ENCODE measurements around the gene C5orf52. TPM values are rescaled to one million over a fixed set of nuclear protein-coding genes. Genes with fewer than 3 reads are reported as not detected.
"Not testable (repeated sequence)": the region's sequence is repeated elsewhere in the genome, so short reads cannot be mapped to it uniquely, and the experiment has no call there.

The C5orf52 gene
- total RNA-seq, 4 donors from 2014 or later: not detected

DNA sequence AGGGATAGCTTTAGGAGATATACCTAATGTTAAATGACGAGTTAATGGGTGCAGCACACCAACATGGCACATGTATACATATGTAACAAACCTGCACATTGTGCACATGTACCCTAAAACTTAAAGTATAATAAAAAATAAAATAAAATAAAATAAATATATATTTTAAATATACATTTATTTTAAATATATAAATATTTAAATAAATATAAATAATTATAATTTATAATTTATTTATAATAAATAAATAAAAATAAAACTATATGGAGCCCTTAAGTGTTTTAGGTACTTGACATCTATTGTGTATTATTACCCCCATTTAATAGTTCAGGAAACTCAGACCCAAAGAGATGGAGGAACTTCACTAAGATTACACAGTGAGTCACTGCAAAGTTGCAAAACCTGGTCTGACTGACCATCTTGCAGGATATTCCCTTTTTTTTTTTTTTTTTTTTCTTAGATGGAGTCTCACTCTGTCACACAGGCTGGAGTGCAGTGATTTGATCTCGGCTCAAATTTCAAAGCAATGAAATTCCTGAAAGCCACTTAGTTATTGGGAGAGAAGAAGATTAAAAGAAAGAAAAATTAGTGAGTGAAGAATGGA, 5.8 kb upstream of the C5orf52 start:
- Histone ChIP-seq H3K27ac (no peak overlapping the region), H3K27me3 (peaks cover 11% of the 10 kb centered on the region), H3K4me1 (peaks cover 0 to 3% (median 0%) of the 10 kb centered on the region in 3 donors), H3K9me3 (no peaks in the 10 kb centered on the region), H3K36me3 (no peaks in the 10 kb centered on the region), H3K4me3 (no peak overlapping the region)
- WGBS, 2 donors (ENCODE audit: low coverage in 1 of 2): 86% methylated on average over 2 of the region's 2 CpGs
- no peak for ATAC-seq
- TF ChIP-seq CTCF (IDR thresholded peaks at IDR 0.05) (no peak), POLR2A (IDR thresholded peaks at IDR 0.05) (no peak), EP300 (IDR thresholded peaks at IDR 0.05) (no peak), POLR2AphosphoS5 (IDR thresholded peaks at IDR 0.05) (no peak)

GRCh38 chr5:157668356-157668755, 3.0 kb upstream of the C5orf52 start:
- ATAC-seq: no peak
- no peak overlapping the region for H3K27ac ChIP-seq
- TF ChIP-seq EP300 (IDR thresholded peaks at IDR 0.05) (no peak), POLR2A (IDR thresholded peaks at IDR 0.05) (no peak)
- no peaks in the 10 kb centered on the region for H3K9me3 ChIP-seq
- peaks cover 25% of the 10 kb centered on the region for H3K27me3 ChIP-seq
- WGBS, 2 donors (ENCODE audit: low coverage in 1 of 2): 57% methylated on average over 1 of the region's 1 CpG; no CpG with 5 or more reads in 1 of the 2 donors
- H3K36me3 ChIP-seq: no peaks in the 10 kb centered on the region
- H3K4me1 ChIP-seq: peaks cover 0 to 15% (median 5%) of the 10 kb centered on the region in 3 donors
- no peak overlapping the region for H3K4me3 ChIP-seq

DNA sequence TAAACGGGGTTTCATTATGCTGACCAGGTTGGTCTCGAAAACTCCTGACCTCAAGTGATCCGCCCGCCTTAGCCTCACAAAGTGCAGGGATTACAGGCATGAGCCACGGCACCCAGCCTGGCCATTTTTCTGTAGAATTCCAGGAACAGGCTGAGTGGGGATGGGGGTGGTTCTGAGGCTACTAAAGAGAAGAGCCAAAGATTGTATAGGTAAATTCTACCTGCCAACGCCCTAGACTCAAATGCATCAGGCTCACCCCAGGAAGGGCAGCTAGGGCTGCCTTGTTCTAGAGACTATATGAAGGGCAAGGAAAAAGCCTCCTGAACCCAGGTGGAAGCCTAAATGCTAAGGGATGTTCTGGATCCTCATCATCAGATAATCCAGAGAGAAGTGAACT, 1.6 kb upstream of the C5orf52 start:
- 96 to 100% methylated on average over 1 to 3 of the region's 6 CpGs for WGBS, 2 donors (ENCODE audit: low coverage in 1 of 2)
- no peak overlapping the region for H3K4me3 ChIP-seq
- ATAC-seq: no peak
- H3K27me3 ChIP-seq: peaks cover 25% of the 10 kb centered on the region
- no peaks in the 10 kb centered on the region for H3K36me3 ChIP-seq
- TF ChIP-seq EP300 (IDR thresholded peaks at IDR 0.05) (no peak), POLR2AphosphoS5 (IDR thresholded peaks at IDR 0.05) (no peak)
- H3K27ac ChIP-seq: no peak overlapping the region
- H3K4me1 ChIP-seq: peaks cover 0 to 15% (median 5%) of the 10 kb centered on the region in 3 donors
- H3K9me3 ChIP-seq: no peaks in the 10 kb centered on the region

DNA sequence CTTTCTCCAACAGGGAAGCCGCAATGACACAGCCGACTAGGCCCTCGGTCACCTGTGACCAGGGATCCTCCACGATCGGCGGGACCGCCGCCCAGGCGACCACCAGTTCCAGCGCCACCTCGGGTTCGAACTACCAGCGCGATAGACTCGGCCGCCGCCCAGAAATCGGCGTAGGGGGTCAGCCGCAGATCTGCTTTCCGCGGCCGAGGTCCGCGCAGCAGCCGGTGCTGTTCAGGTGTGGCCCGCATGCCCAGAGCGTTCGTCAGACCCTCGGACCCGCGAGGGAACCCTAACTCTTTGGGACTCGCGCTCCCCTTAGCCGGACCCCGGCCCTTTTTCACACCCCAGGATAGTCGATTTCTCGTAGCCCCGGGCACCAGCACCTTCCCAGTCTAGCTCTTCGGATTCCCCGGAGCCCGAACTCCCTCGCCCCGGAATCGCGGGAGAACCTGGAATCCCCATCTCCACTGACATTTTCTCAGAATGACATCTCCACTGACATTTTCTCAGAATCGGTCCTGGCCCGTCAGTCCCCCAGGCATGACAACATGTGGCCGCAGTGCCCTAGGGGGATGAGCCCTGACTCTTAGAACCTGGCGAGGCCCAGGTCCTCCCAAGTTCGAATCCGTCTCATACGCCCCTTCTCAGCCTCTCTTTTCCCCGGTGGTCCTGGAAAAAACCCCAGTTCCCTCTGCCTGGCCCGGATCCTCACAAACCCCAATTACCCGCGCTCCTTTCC, 428 bp downstream of the C5orf52 start:
- no peak for ATAC-seq
- Histone ChIP-seq H3K9me3 (no peaks in the 10 kb centered on the region), H3K36me3 (no peaks in the 10 kb centered on the region), H3K4me1 (peaks cover 0 to 15% (median 5%) of the 10 kb centered on the region in 3 donors), H3K4me3 (peak overlapping the region; percentile 34 to 58), H3K27ac (peak overlapping the region in 1 of 4 donors; percentile 30), H3K27me3 (peaks cover 25% of the 10 kb centered on the region)
- TF ChIP-seq POLR2AphosphoS5 (IDR thresholded peaks at IDR 0.05) (no peak), EP300 (IDR thresholded peaks at IDR 0.05) (no peak), CTCF (IDR thresholded peaks at IDR 0.05) (no peak), POLR2A (IDR thresholded peaks at IDR 0.05) (no peak)
- WGBS, 2 donors (ENCODE audit: low coverage in 1 of 2): 71 to 91% methylated on average over 11 to 19 of the region's 57 CpGs

GRCh38 chr5:157672976-157673375, 1.6 kb downstream of the C5orf52 start:
- no peak for ATAC-seq

DNA sequence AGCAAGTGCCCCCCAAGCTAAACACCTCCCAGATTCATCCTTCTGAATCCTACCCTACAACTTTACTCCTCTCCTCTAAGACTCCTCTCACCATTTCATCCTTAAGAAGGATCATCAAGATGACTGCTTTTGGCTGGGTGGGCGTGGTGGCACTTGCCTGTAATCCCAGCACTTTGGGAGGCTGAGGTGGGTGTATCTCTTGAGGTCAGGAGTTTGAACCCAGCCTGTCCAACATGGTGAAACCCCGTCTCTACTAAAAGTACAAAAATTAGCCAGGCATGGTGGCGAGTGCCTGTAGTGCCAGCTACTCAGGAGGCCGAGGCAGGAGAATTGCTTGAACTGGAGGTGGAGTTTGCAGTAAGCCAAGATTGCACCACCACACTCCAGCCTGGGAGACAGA, 3.0 kb downstream of the C5orf52 start:
- not testable (repeated sequence) for H3K4me3 ChIP-seq, H3K9me3 ChIP-seq, H3K27ac ChIP-seq, H3K36me3 ChIP-seq, ATAC-seq
- H3K4me1 ChIP-seq: peaks cover 0 to 15% (median 5%) of the 10 kb centered on the region in 3 donors
- WGBS, 2 donors (ENCODE audit: low coverage in 1 of 2): 100% methylated on average over 2 of the region's 4 CpGs
- peaks cover 24% of the 10 kb centered on the region for H3K27me3 ChIP-seq

More at GRCh38 chr5:157672976-157673375, 1.6 kb downstream of the C5orf52 start:
- TF ChIP-seq POLR2AphosphoS5 (IDR thresholded peaks at IDR 0.05) (no peak), CTCF (IDR thresholded peaks at IDR 0.05) (no peak), EP300 (IDR thresholded peaks at IDR 0.05) (no peak), POLR2A (IDR thresholded peaks at IDR 0.05) (no peak)
- no peaks in the 10 kb centered on the region for H3K36me3 ChIP-seq
- H3K4me1 ChIP-seq: peaks cover 0 to 15% (median 5%) of the 10 kb centered on the region in 3 donors
- WGBS, 2 donors (ENCODE audit: low coverage in 1 of 2): 94 to 100% methylated on average over 1 to 8 of the region's 8 CpGs
- no peaks in the 10 kb centered on the region for H3K9me3 ChIP-seq
- H3K4me3 ChIP-seq: no peak overlapping the region
- H3K27ac ChIP-seq: no peak overlapping the region
- peaks cover 25% of the 10 kb centered on the region for H3K27me3 ChIP-seq

Data from gastroesophageal sphincter (tissue), 4 donors.